Heart right ventricle (tissue), 16 donors: ENCODE measurements around the gene CHST15. TPM values are rescaled to one million over a fixed set of nuclear protein-coding genes. Genes with fewer than 3 reads are reported as not detected.

ENCODE experiments used
- ATAC-seq, 8 donors: fragments of 200-7000 bp; cut with Tn5 transposase; one replicate each; pipeline ENCODE4 v1.9.1; 2020; ENCODE audit warnings: mild to moderate bottlenecking in 8 of 8, moderate library complexity in 8 of 8, moderate number of reproducible peaks in 1 of 8
- DNase-seq, 2 donors: peaks; one replicate each; pipeline ENCODE4 v3.0.0-alpha.2; 2020
- H3K27ac ChIP-seq, 10 donors: fragments of 200-600 bp; sonication (generic) in 2 of 10; one replicate each; pipeline versions ENCODE4 v1.5.0 to v1.8.0; 2020 to 2022; ENCODE audit warnings: mild to moderate bottlenecking in 3 of 10
- H3K27me3 ChIP-seq, 7 donors: fragments of 200-600 bp; one replicate each; pipeline ENCODE4 v1.8.0; 2021 to 2022; ENCODE audit warnings: mild to moderate bottlenecking in 2 of 7
- H3K36me3 ChIP-seq, 9 donors: fragments of 200-600 bp; sonication (generic) in 1 of 9; one replicate each; pipeline versions ENCODE4 v1.5.0 to v1.8.0; 2020 to 2022; ENCODE audit warnings: mild to moderate bottlenecking in 2 of 9
- H3K4me1 ChIP-seq, 9 donors: fragments of 200-600 bp; sonication (generic) in 1 of 9; one replicate each; pipeline versions ENCODE4 v1.5.0 to v1.8.0; 2020 to 2022; ENCODE audit warnings: mild to moderate bottlenecking in 4 of 9
- H3K4me3 ChIP-seq, 10 donors: fragments of 200-600 bp; sonication (generic) in 2 of 10; one replicate each; pipeline versions ENCODE4 v1.5.0 to v1.8.0; 2020 to 2022; ENCODE audit warnings: mild to moderate bottlenecking in 7 of 10, moderate library complexity in 2 of 10
- H3K9me3 ChIP-seq, 11 donors: fragments of 200-600 bp in 10 of 11; sonication (generic) in 2 of 11; one replicate each; pipeline versions ENCODE4 v1.5.0 to v1.8.0; 2013 to 2022; ENCODE audit warnings: mild to moderate bottlenecking in 2 of 11, control low read depth in 1 of 11, moderate library complexity in 1 of 11
- CTCF ChIP-seq, 9 donors: fragments of 200-600 bp; sonication (generic) in 2 of 9; IDR thresholded peaks; one replicate each; pipeline versions ENCODE4 v1.5.0 to v1.8.0; 2021 to 2022; ENCODE audit warnings: antibody characterized with exemption in 9 of 9, mild to moderate bottlenecking in 5 of 9, moderate library complexity in 1 of 9
- WGBS, 2 donors: extraction: QIAGEN DNeasy Blood & Tissue Kit; methylation state at CpG; one replicate each; pipeline ENCODE4 v1.1.7; 2013; ENCODE audit warnings: inconsistent platforms in 1 of 2; 5-methylcytosine and 5-hydroxymethylcytosine counted together
- intact Hi-C, 10 donors: fragments of 100-400 bp; cut with DNase I; formaldehyde crosslinking; loops; one replicate each; pipeline versions ENCODE4 v1.11.1 to v1.14.2; 2022
- polyA plus RNA-seq, 2 donors: library from polyadenylated mRNA; stranded (reverse); fragments of 200-250 nt; gene quantifications; one replicate each; pipeline ENCODE4 v1.2.3, GENCODE V29; 2013
- total RNA-seq, 10 donors: library from RNA; stranded (reverse); fragmentation: NEBNext Ultra II Directional in 3 of 10; extraction: Animal tissue kit (Norgen Biotek cat#: 25700) in 3 of 10; gene quantifications; one replicate each; pipeline versions ENCODE4 v1.2.1 to v1.2.4, GENCODE V29; 2021 to 2023
- donor health status: Arrhythmogenic right ventricular cardiomyopathy.
- donor health status: ischemic (EF 13 %, LVEDD 7.1; RV severe dilation, severe dysfunction).
- donor health status: healthy with polysubstance abuse.
- donor health status: DM: no; HTN: yes; CAD: no.
- donor health status: DM: no; HTN: no; CAD: no.
- donor health status: ischemic (EF 25% LVEDD 6.9; RV normal size, moderate dysfunction).
- donor health status: ischemic (EF 25% LVEDD 5.7; RV mildly dilated, moderate dysfunction).
- donor health status: healthy.
- donor health status: DM: yes; HTN: yes; CAD: no.
- donor health status: Ischemic cardiomyopathy.
- donor health status: ischemic (EF 35%, LVEDD 5.7; RV mildly dilated, moderate dysfunction).
- donor health status: nonischemic (EF 11% LVEDD 7.7; RV severe dilation, severe dysfunction).
- donor health status: DM: yes; HTN: yes; CAD: no.
- donor health status: PGD.
- donor health status: ischemic (EF 29% LVEDD 5.4; RV normal size, mild dysfunction).
- donor health status: nonischemic (EF 23%, LVEDD 6.1; RV moderate dilation, normal function).

CHST15 gene
- total and polyA plus RNA-seq, 12 donors = 1.3 to 16.7 (median 4.8) TPM

- Histone ChIP-seq H3K36me3 (peaks cover 0 to 5% (median 0%) of the 10 kb centered on the region in 9 donors), H3K4me1 (peaks cover 0 to 13% (median 0%) of the 10 kb centered on the region in 9 donors), H3K9me3 (no peaks in the 10 kb centered on the region), H3K27me3 (no peaks in the 10 kb centered on the region), H3K27ac (no peak overlapping the region), H3K4me3 (no peak overlapping the region)
- TF ChIP-seq CTCF (IDR thresholded peaks at IDR 0.05) = no peak
- intact Hi-C loops = no loop called here
- ATAC-seq (peak in 3 of 8 donors; percentile 23 to 39 (median 28)), DNase-seq (no peak)
- 22 to 41% methylated on average over 2 of the region's 2 CpGs for WGBS, 2 donors
Measured at GRCh38 chr10:124053971-124054370, 39.4 kb downstream of the CHST15 start.

- Histone ChIP-seq H3K9me3 (no peaks in the 10 kb centered on the region), H3K27ac (no peak overlapping the region), H3K27me3 (no peaks in the 10 kb centered on the region), H3K4me3 (no peak overlapping the region), H3K4me1 (peaks cover 0 to 13% (median 0%) of the 10 kb centered on the region in 9 donors), H3K36me3 (peaks cover 0 to 10% (median 0%) of the 10 kb centered on the region in 9 donors)
- no peak for TF ChIP-seq CTCF (IDR thresholded peaks at IDR 0.05)
- 96 to 97% methylated on average over 10 of the region's 10 CpGs for WGBS, 2 donors
- intact Hi-C loops = no loop called here
- no peak for ATAC-seq
- DNase-seq = no peak
Measured at GRCh38 chr10:124052561-124052960, 40.8 kb downstream of the CHST15 start.

- Histone ChIP-seq H3K27me3 (no peaks in the 10 kb centered on the region), H3K4me3 (no peak overlapping the region), H3K36me3 (peaks cover 0 to 22% (median 0%) of the 10 kb centered on the region in 9 donors), H3K4me1 (peaks cover 0 to 14% (median 0%) of the 10 kb centered on the region in 9 donors), H3K27ac (no peak overlapping the region), H3K9me3 (peaks cover 0 to 10% (median 0%) of the 10 kb centered on the region in 11 donors)
- no peak for TF ChIP-seq CTCF (IDR thresholded peaks at IDR 0.05)
- DNase-seq (no peak), ATAC-seq (no peak)
- WGBS, 2 donors = 90 to 95% methylated on average over 17 of the region's 17 CpGs
- intact Hi-C loops = no loop called here
Measured at GRCh38 chr10:124050021-124051015, 43.1 kb downstream of the CHST15 start.

- Histone ChIP-seq H3K4me1 (peaks cover 0 to 14% (median 0%) of the 10 kb centered on the region in 9 donors), H3K36me3 (peaks cover 0 to 26% (median 0%) of the 10 kb centered on the region in 9 donors), H3K27ac (no peak overlapping the region), H3K9me3 (peaks cover 0 to 10% (median 0%) of the 10 kb centered on the region in 11 donors), H3K27me3 (no peaks in the 10 kb centered on the region), H3K4me3 (no peak overlapping the region)
- no peak for TF ChIP-seq CTCF (IDR thresholded peaks at IDR 0.05)
- intact Hi-C loops = no loop called here
- DNase-seq (no peak), ATAC-seq (no peak)
- WGBS, 2 donors = 97 to 98% methylated on average over 5 of the region's 5 CpGs
Measured at GRCh38 chr10:124049484-124049883, 43.9 kb downstream of the CHST15 start.
